ENCODE results near the gene MTUS2. TPM values are rescaled to one million over a fixed set of nuclear protein-coding genes. Genes with fewer than 3 reads are reported as not detected.

Gene MTUS2
- total RNA-seq, 1 donor: 0.36 TPM

- no peak for DNase-seq (ENCODE audit: insufficient read length, low spot score, missing footprints)
- Histone ChIP-seq H3K4me2 (ENCODE audit: insufficient read depth, low read length) (no peak overlapping the region), H2AFZ (ENCODE audit: low read length) (no peak overlapping the region), H4K20me1 (ENCODE audit: insufficient read depth, low read length) (no peaks in the 10 kb centered on the region), H3K9me3 (ENCODE audit: low read depth, low read length) (peaks cover 3% of the 10 kb centered on the region), H3K4me3 (ENCODE audit: insufficient read depth, low read length) (no peak overlapping the region), H3K27ac (ENCODE audit: low read depth, low read length) (no peak overlapping the region), H3K79me2 (ENCODE audit: insufficient read depth, low read length) (no peaks in the 10 kb centered on the region), H3K27me3 (ENCODE audit: insufficient read depth, low read length) (no peaks in the 10 kb centered on the region), H3K4me1 (ENCODE audit: insufficient read depth, low read length) (no peaks in the 10 kb centered on the region), H3K36me3 (ENCODE audit: insufficient read depth, low read length) (no peaks in the 10 kb centered on the region)
- no peak for TF ChIP-seq CTCF (IDR thresholded peaks at IDR 0.05; ENCODE audit: extremely low read depth, low read depth, low read length)
Observed at GRCh38 chr13:28918030-28918429, 97.9 kb downstream of the MTUS2 start.

- Histone ChIP-seq H3K9me3 (ENCODE audit: low read depth, low read length) (peaks cover 3% of the 10 kb centered on the region), H3K4me3 (ENCODE audit: insufficient read depth, low read length) (no peak overlapping the region), H3K79me2 (ENCODE audit: insufficient read depth, low read length) (no peaks in the 10 kb centered on the region), H3K4me2 (ENCODE audit: insufficient read depth, low read length) (no peak overlapping the region), H2AFZ (ENCODE audit: low read length) (no peak overlapping the region), H3K27ac (ENCODE audit: low read depth, low read length) (no peak overlapping the region), H3K27me3 (ENCODE audit: insufficient read depth, low read length) (no peaks in the 10 kb centered on the region), H3K4me1 (ENCODE audit: insufficient read depth, low read length) (no peaks in the 10 kb centered on the region), H3K36me3 (ENCODE audit: insufficient read depth, low read length) (no peaks in the 10 kb centered on the region), H4K20me1 (ENCODE audit: insufficient read depth, low read length) (no peaks in the 10 kb centered on the region)
- DNase-seq (ENCODE audit: insufficient read length, low spot score, missing footprints): no peak
- TF ChIP-seq CTCF (IDR thresholded peaks at IDR 0.05; ENCODE audit: extremely low read depth, low read depth, low read length): no peak
Observed at GRCh38 chr13:28922341-28922740, 102.2 kb downstream of the MTUS2 start.

- H3K79me2 ChIP-seq (ENCODE audit: insufficient read depth, low read length): no peaks in the 10 kb centered on the region
- no peak overlapping the region for H2AFZ ChIP-seq (ENCODE audit: low read length)
- no peaks in the 10 kb centered on the region for H3K27me3 ChIP-seq (ENCODE audit: insufficient read depth, low read length)
- H3K9me3 ChIP-seq (ENCODE audit: low read depth, low read length): peaks cover 5% of the 10 kb centered on the region
- H3K4me2 ChIP-seq (ENCODE audit: insufficient read depth, low read length): no peak overlapping the region
- no peaks in the 10 kb centered on the region for H3K36me3 ChIP-seq (ENCODE audit: insufficient read depth, low read length)
- DNase-seq (ENCODE audit: insufficient read length, low spot score, missing footprints): no peak
- H3K4me1 ChIP-seq (ENCODE audit: insufficient read depth, low read length): no peaks in the 10 kb centered on the region
- no peak overlapping the region for H3K4me3 ChIP-seq (ENCODE audit: insufficient read depth, low read length)
- H4K20me1 ChIP-seq (ENCODE audit: insufficient read depth, low read length): no peaks in the 10 kb centered on the region
- no peak for TF ChIP-seq CTCF (IDR thresholded peaks at IDR 0.05; ENCODE audit: extremely low read depth, low read depth, low read length)
- no peak overlapping the region for H3K27ac ChIP-seq (ENCODE audit: low read depth, low read length)
Observed at GRCh38 chr13:28935104-28935503, 115.0 kb downstream of the MTUS2 start.

GRCh38 chr13:28942906-28943305, 122.8 kb downstream of the MTUS2 start:
- no peak overlapping the region for H3K4me3 ChIP-seq (ENCODE audit: insufficient read depth, low read length)
- no peaks in the 10 kb centered on the region for H3K4me1 ChIP-seq (ENCODE audit: insufficient read depth, low read length)
- no peak for TF ChIP-seq CTCF (IDR thresholded peaks at IDR 0.05; ENCODE audit: extremely low read depth, low read depth, low read length)
- no peak for DNase-seq (ENCODE audit: insufficient read length, low spot score, missing footprints)
- no peaks in the 10 kb centered on the region for H4K20me1 ChIP-seq (ENCODE audit: insufficient read depth, low read length)
- H3K27me3 ChIP-seq (ENCODE audit: insufficient read depth, low read length): no peaks in the 10 kb centered on the region
- no peak overlapping the region for H2AFZ ChIP-seq (ENCODE audit: low read length)
- H3K79me2 ChIP-seq (ENCODE audit: insufficient read depth, low read length): no peaks in the 10 kb centered on the region
- H3K9me3 ChIP-seq (ENCODE audit: low read depth, low read length): no peaks in the 10 kb centered on the region
- no peak overlapping the region for H3K4me2 ChIP-seq (ENCODE audit: insufficient read depth, low read length)
- H3K27ac ChIP-seq (ENCODE audit: low read depth, low read length): no peak overlapping the region
- no peaks in the 10 kb centered on the region for H3K36me3 ChIP-seq (ENCODE audit: insufficient read depth, low read length)

All from osteoblast (primary cell).